Mesendoderm (in vitro differentiated cells): ENCODE data around the gene TRMT2A.

Experiments used
- DNase-seq: peaks from one replicate; pipeline ENCODE4 v3.0.0; 2013
- H2AK5ac ChIP-seq: 2 replicates; pipeline ENCODE4 v1.6.1; 2013; ENCODE audit warnings: low read length, inconsistent platforms
- H2BK120ac ChIP-seq: 2 replicates; pipeline ENCODE4 v1.6.1; 2013; ENCODE audit warnings: low read depth, mild to moderate bottlenecking, low read length, moderate library complexity, mixed read lengths
- H2BK15ac ChIP-seq: replicated peaks from 2 replicates; pipeline ENCODE4 v1.6.1; 2013; ENCODE audit warnings: low read depth, mild to moderate bottlenecking, moderate library complexity
- H2BK5ac ChIP-seq: 2 replicates; pipeline ENCODE4 v1.6.1; 2013; ENCODE audit warnings: low read length, inconsistent platforms
- H3K18ac ChIP-seq: 2 replicates; pipeline ENCODE4 v1.6.1; 2013; ENCODE audit warnings: mild to moderate bottlenecking, low read length, mixed read lengths
- H3K23ac ChIP-seq: one replicate; pipeline ENCODE4 v1.6.1; 2013; ENCODE audit warnings: low read length
- H3K27ac ChIP-seq: 2 replicates; pipeline ENCODE4 v1.5.1; 2013; ENCODE audit warnings: low read depth, mild to moderate bottlenecking, inconsistent platforms, low read length, moderate library complexity
- H3K27me3 ChIP-seq: 2 replicates; pipeline ENCODE4 v1.6.1; 2013; ENCODE audit warnings: low read length, control low read depth, mild to moderate bottlenecking, inconsistent platforms; ENCODE audit not compliant: insufficient read depth, poor library complexity
- H3K36me3 ChIP-seq: 2 replicates; pipeline ENCODE4 v1.6.1; 2013; ENCODE audit warnings: low read length, inconsistent platforms; ENCODE audit not compliant: control insufficient read depth, insufficient read depth
- H3K4ac ChIP-seq: one replicate; pipeline ENCODE4 v1.6.1; 2013; ENCODE audit warnings: low read depth, mild to moderate bottlenecking, low read length, moderate library complexity
- H3K4me1 ChIP-seq: 2 replicates; pipeline ENCODE4 v1.6.1; 2013; ENCODE audit warnings: low read depth, low read length, inconsistent platforms; ENCODE audit not compliant: control insufficient read depth
- H3K4me2 ChIP-seq: 2 replicates; pipeline ENCODE4 v1.6.1; 2013; ENCODE audit warnings: low read length
- H3K4me3 ChIP-seq: 2 replicates; pipeline ENCODE4 v1.5.1; 2013; ENCODE audit warnings: mild to moderate bottlenecking, low read length
- H3K56ac ChIP-seq: one replicate; pipeline ENCODE4 v1.6.1; 2013; ENCODE audit warnings: low read length
- H3K79me1 ChIP-seq: 2 replicates; pipeline ENCODE4 v1.6.1; 2013; ENCODE audit warnings: low read length, inconsistent platforms
- H3K79me2 ChIP-seq: 2 replicates; pipeline ENCODE4 v1.6.1; 2013; ENCODE audit warnings: mild to moderate bottlenecking, low read length; ENCODE audit not compliant: control insufficient read depth, insufficient read depth
- H3K9ac ChIP-seq: 2 replicates; pipeline ENCODE4 v1.6.1; 2013; ENCODE audit warnings: low read length, inconsistent platforms
- H4K5ac ChIP-seq: one replicate; pipeline ENCODE4 v1.6.1; 2013; ENCODE audit warnings: low read length
- H4K8ac ChIP-seq: one replicate; pipeline ENCODE4 v1.6.1; 2013; ENCODE audit warnings: low read depth, mild to moderate bottlenecking, control low read depth, low read length, moderate library complexity
- WGBS: extraction: QIAGEN DNeasy Blood & Tissue Kit; methylation state at CpG from one replicate; pipeline ENCODE4 v1.1.7; 2013; ENCODE audit warnings: low lambda C conversion rate, missing lambda C conversion rate; ENCODE audit not compliant: insufficient coverage; ENCODE audit errors: extremely low coverage; 5-methylcytosine and 5-hydroxymethylcytosine counted together

TRMT2A gene

GRCh38 chr22:20156042-20156389 is 39.0 kb upstream of the TRMT2A start:
- H3K79me2 ChIP-seq, result no peaks in the 10 kb centered on the region
- H3K4me2 ChIP-seq, result no peak overlapping the region
- no peak overlapping the region for H2BK5ac ChIP-seq
- no peak overlapping the region for H3K9ac ChIP-seq
- no peak overlapping the region for H3K4me3 ChIP-seq
- no peaks in the 10 kb centered on the region for H3K27me3 ChIP-seq
- no peak overlapping the region for H2BK120ac ChIP-seq
- H3K23ac ChIP-seq, result no peak overlapping the region
- no peak overlapping the region for H3K27ac ChIP-seq
- H4K5ac ChIP-seq, result no peak overlapping the region
- DNase-seq, result no peak
- H3K36me3 ChIP-seq, result no peaks in the 10 kb centered on the region
- no peak overlapping the region for H3K4ac ChIP-seq
- no peak overlapping the region for H4K8ac ChIP-seq
- H3K18ac ChIP-seq, result no peak overlapping the region
- WGBS, result no CpG with 5 or more reads among the region's 7 CpGs
- no peak overlapping the region for H2AK5ac ChIP-seq
- no peak overlapping the region for H2BK15ac ChIP-seq
- no peaks in the 10 kb centered on the region for H3K79me1 ChIP-seq
- no peaks in the 10 kb centered on the region for H3K4me1 ChIP-seq
- H3K56ac ChIP-seq, result no peak overlapping the region

- Histone ChIP-seq H3K79me2 (no peaks in the 10 kb centered on the region), H3K9ac (no peak overlapping the region), H3K27me3 (no peaks in the 10 kb centered on the region), H3K36me3 (no peaks in the 10 kb centered on the region), H3K4me3 (no peak overlapping the region), H2BK5ac (no peak overlapping the region), H3K56ac (no peak overlapping the region), H3K23ac (no peak overlapping the region), H2AK5ac (no peak overlapping the region), H4K5ac (no peak overlapping the region), H2BK15ac (no peak overlapping the region), H3K79me1 (no peaks in the 10 kb centered on the region), H4K8ac (no peak overlapping the region), H3K4me2 (no peak overlapping the region), H3K4ac (no peak overlapping the region), H2BK120ac (no peak overlapping the region), H3K18ac (no peak overlapping the region), H3K27ac (no peak overlapping the region), H3K4me1 (no peaks in the 10 kb centered on the region)
- no CpG with 5 or more reads among the region's 30 CpGs for WGBS
- DNase-seq, result no peak
Observed at GRCh38 chr22:20155330-20156041, 38.5 kb upstream of the TRMT2A start.

- no peak overlapping the region for H2AK5ac ChIP-seq
- no peak overlapping the region for H3K4ac ChIP-seq
- H3K4me2 ChIP-seq, result no peak overlapping the region
- H3K36me3 ChIP-seq, result no peaks in the 10 kb centered on the region
- no peaks in the 10 kb centered on the region for H3K27me3 ChIP-seq
- H3K4me3 ChIP-seq, result no peak overlapping the region
- no peak overlapping the region for H3K9ac ChIP-seq
- no peaks in the 10 kb centered on the region for H3K79me1 ChIP-seq
- WGBS, result no CpG with 5 or more reads among the region's 14 CpGs
- no peak overlapping the region for H3K23ac ChIP-seq
- no peak overlapping the region for H3K56ac ChIP-seq
- H4K5ac ChIP-seq, result no peak overlapping the region
- H4K8ac ChIP-seq, result no peak overlapping the region
- no peak for DNase-seq
- no peak overlapping the region for H2BK5ac ChIP-seq
- no peak overlapping the region for H3K27ac ChIP-seq
- no peaks in the 10 kb centered on the region for H3K4me1 ChIP-seq
- H3K79me2 ChIP-seq, result no peaks in the 10 kb centered on the region
- no peak overlapping the region for H3K18ac ChIP-seq
- H2BK15ac ChIP-seq, result no peak overlapping the region
- H2BK120ac ChIP-seq, result no peak overlapping the region
Observed at GRCh38 chr22:20154602-20155187, 37.7 kb upstream of the TRMT2A start.

- Histone ChIP-seq H4K8ac (no peak overlapping the region), H3K79me1 (no peaks in the 10 kb centered on the region), H3K18ac (no peak overlapping the region), H3K23ac (no peak overlapping the region), H2BK5ac (no peak overlapping the region), H2AK5ac (no peak overlapping the region), H3K27ac (no peak overlapping the region), H3K36me3 (no peaks in the 10 kb centered on the region), H3K9ac (no peak overlapping the region), H2BK120ac (no peak overlapping the region), H3K27me3 (no peaks in the 10 kb centered on the region), H3K4me2 (no peak overlapping the region), H2BK15ac (no peak overlapping the region), H4K5ac (no peak overlapping the region), H3K79me2 (no peaks in the 10 kb centered on the region), H3K56ac (no peak overlapping the region), H3K4me1 (no peaks in the 10 kb centered on the region), H3K4ac (no peak overlapping the region), H3K4me3 (no peak overlapping the region)
- DNase-seq, result peak; percentile 26
- no CpG with 5 or more reads among the region's 16 CpGs for WGBS
Observed at GRCh38 chr22:20153945-20154344, 36.9 kb upstream of the TRMT2A start.

GRCh38 chr22:20152464-20152890 is 35.5 kb upstream of the TRMT2A start:
- H3K9ac ChIP-seq, result no peak overlapping the region
- no peak overlapping the region for H2BK120ac ChIP-seq
- no peaks in the 10 kb centered on the region for H3K79me1 ChIP-seq
- no peaks in the 10 kb centered on the region for H3K79me2 ChIP-seq
- H3K27me3 ChIP-seq, result no peaks in the 10 kb centered on the region
- H3K36me3 ChIP-seq, result no peaks in the 10 kb centered on the region
- no peak overlapping the region for H3K4me2 ChIP-seq
- H3K4ac ChIP-seq, result no peak overlapping the region
- no peaks in the 10 kb centered on the region for H3K4me1 ChIP-seq
- no peak overlapping the region for H3K56ac ChIP-seq
- H3K4me3 ChIP-seq, result no peak overlapping the region
- no peak overlapping the region for H3K23ac ChIP-seq
- no peak overlapping the region for H2AK5ac ChIP-seq
- H2BK15ac ChIP-seq, result no peak overlapping the region
- H3K27ac ChIP-seq, result no peak overlapping the region
- WGBS, result no CpG with 5 or more reads among the region's 14 CpGs
- H4K8ac ChIP-seq, result no peak overlapping the region
- no peak for DNase-seq
- H3K18ac ChIP-seq, result no peak overlapping the region
- no peak overlapping the region for H2BK5ac ChIP-seq
- no peak overlapping the region for H4K5ac ChIP-seq

- H3K9ac ChIP-seq, result no peak overlapping the region
- no peak overlapping the region for H4K5ac ChIP-seq
- no peak overlapping the region for H2BK15ac ChIP-seq
- no peak overlapping the region for H4K8ac ChIP-seq
- no peaks in the 10 kb centered on the region for H3K36me3 ChIP-seq
- WGBS, result no CpG with 5 or more reads among the region's 4 CpGs
- H3K79me1 ChIP-seq, result no peaks in the 10 kb centered on the region
- H3K18ac ChIP-seq, result no peak overlapping the region
- H3K23ac ChIP-seq, result no peak overlapping the region
- no peaks in the 10 kb centered on the region for H3K27me3 ChIP-seq
- DNase-seq, result no peak
- no peak overlapping the region for H3K27ac ChIP-seq
- no peak overlapping the region for H3K4me3 ChIP-seq
- H3K4ac ChIP-seq, result no peak overlapping the region
- no peak overlapping the region for H2BK120ac ChIP-seq
- no peak overlapping the region for H3K4me2 ChIP-seq
- no peak overlapping the region for H2BK5ac ChIP-seq
- no peak overlapping the region for H3K56ac ChIP-seq
- H3K79me2 ChIP-seq, result no peaks in the 10 kb centered on the region
- H3K4me1 ChIP-seq, result no peaks in the 10 kb centered on the region
- no peak overlapping the region for H2AK5ac ChIP-seq
Observed at GRCh38 chr22:20151276-20151588, 34.2 kb upstream of the TRMT2A start.
